Measurements from ENCODE around the gene HNRNPA1. TPM values are rescaled to one million over a fixed set of nuclear protein-coding genes. Genes with fewer than 3 reads are reported as not detected.

Gene HNRNPA1
- total and polyA plus RNA-seq, 9 of the 15 experiments (the other 6 are each of a cell fraction or from before 2014, with no cell fraction given), result 1,166 to 2,703 (median 1,815) TPM

DNA sequence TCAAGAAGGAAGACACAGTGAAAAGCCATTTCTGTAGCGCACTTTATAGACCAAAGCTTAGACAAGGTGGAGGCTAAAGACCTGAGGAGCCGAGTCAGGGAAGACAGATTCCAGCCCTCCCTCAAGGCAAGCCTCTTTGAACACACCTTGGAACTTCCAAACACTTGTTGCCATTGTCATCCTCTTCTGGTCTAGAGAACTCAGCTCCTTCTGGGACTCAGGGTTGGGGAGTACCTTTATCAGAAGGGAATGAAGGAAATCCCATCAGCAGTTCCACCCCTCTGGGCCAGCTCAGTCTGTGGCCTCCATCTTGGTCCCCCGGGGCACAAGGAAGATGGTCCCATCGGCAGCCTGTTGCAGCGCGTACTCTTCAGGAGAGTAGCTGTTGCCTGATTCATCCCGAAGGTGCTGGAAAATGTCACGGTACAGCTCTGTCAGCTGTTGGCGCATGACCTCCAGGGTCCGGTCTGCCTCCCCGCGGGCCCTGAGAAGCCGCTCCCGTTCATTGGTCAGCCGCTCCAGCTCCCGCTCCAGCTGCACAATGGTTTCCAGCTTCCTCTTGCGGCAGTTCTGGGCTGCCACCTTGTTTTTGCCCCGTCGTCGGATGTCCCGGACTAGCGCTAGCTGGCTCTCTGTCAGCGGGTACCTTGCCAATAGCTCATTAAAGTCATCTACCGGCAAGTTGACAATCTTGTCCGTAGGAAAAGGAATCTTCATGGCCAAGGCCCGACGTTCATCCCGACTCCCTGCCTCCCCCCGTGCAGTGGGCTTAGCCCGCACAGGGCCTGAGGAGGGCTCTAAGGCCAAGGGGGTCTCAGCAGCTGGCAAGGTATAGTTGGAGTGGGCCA is 11.8 kb downstream of the HNRNPA1 start (continued):
- no peak for TF ChIP-seq XRCC4 (IDR thresholded peaks at IDR 0.05; ENCODE audit: extremely low read depth, insufficient read depth, insufficient read length)
- TF ChIP-seq DACH1 (IDR thresholded peaks at IDR 0.05; ENCODE audit: partially characterized antibody), result peak; percentile 27
- TF ChIP-seq NRF1 (conservative IDR thresholded peaks at IDR 0.05 in 1 of 2, IDR thresholded peaks at IDR 0.05 in 1 of 2), result peak; percentile 71 to 76
- peak; percentile 93; the same call in 1 of the 2 replicates for TF ChIP-seq KAT7 (CRISPR knock-in tag; IDR thresholded peaks at IDR 0.05; ENCODE audit: borderline replicate concordance)
- 0 out of 2 replicates have a peak, but pooled peaks have one; percentile 13 for TF ChIP-seq STAG1 (CRISPR knock-in tag; IDR thresholded peaks at IDR 0.05; ENCODE audit: borderline replicate concordance)
- TF ChIP-seq TEAD4 (IDR thresholded peaks at IDR 0.05; ENCODE audit: low read length), result no peak
- no peak for TF ChIP-seq TEAD4 (CRISPR knock-in tag; IDR thresholded peaks at IDR 0.05; ENCODE audit: borderline replicate concordance)
- TF ChIP-seq KAT8 (IDR thresholded peaks at IDR 0.05; ENCODE audit: low read depth), result no peak
- TF ChIP-seq CXXC5 (CRISPR knock-in tag; IDR thresholded peaks at IDR 0.05), result peak; percentile 29
- no peak for TF ChIP-seq POLR2AphosphoS5 (IDR thresholded peaks at IDR 0.05; ENCODE audit: control insufficient read depth, insufficient read depth, low read depth, low read length)
- TF ChIP-seq NKRF (IDR thresholded peaks at IDR 0.05; ENCODE audit: borderline replicate concordance), result peak; percentile 37; the same call in 1 of the 2 replicates
- TF ChIP-seq POLR2A (conservative IDR thresholded peaks at IDR 0.05), result peak; percentile 46; the same call in 1 of the 2 replicates
- TF ChIP-seq POLR2B (IDR thresholded peaks at IDR 0.05; ENCODE audit: low read depth, partially characterized antibody), result peak; percentile 13
- TF ChIP-seq SETDB1 (IDR thresholded peaks at IDR 0.05; ENCODE audit: low read length), result no peak
- TF ChIP-seq ZBTB26 (CRISPR knock-in tag; IDR thresholded peaks at IDR 0.05), result no peak
- TF ChIP-seq COPS2 (conservative IDR thresholded peaks at IDR 0.05), result no peak
- peak in 2 of 3 experiments; percentile 30 to 57 for TF ChIP-seq YY1 (IDR thresholded peaks at IDR 0.05; ENCODE audit: borderline replicate concordance in 1 of 3, control insufficient read depth in 1 of 3, extremely low read depth in 1 of 3, insufficient read depth in 3 of 3, insufficient read length in 1 of 3, insufficient replicate concordance in 2 of 3, low read depth in 1 of 3, low read length in 2 of 3)
- TF ChIP-seq RBFOX2 (IDR thresholded peaks at IDR 0.05; ENCODE audit: low read depth, low read length), result peak; percentile 70
- no peak for TF ChIP-seq ARID1B (IDR thresholded peaks at IDR 0.05)
- TF ChIP-seq TCF3 (CRISPR knock-in tag; IDR thresholded peaks at IDR 0.05), result peak; percentile 17; the same call in 1 of the 2 replicates
- TF ChIP-seq HMGN3 (IDR thresholded peaks at IDR 0.05; ENCODE audit: borderline replicate concordance, extremely low read depth, insufficient read length, low read depth, low read length), result peak; percentile 46
- TF ChIP-seq FOXK1 (CRISPR knock-in tag; IDR thresholded peaks at IDR 0.05; ENCODE audit: borderline replicate concordance), result 0 out of 2 replicates have a peak, but pooled peaks have one; percentile 16
- TF ChIP-seq MEIS2 (IDR thresholded peaks at IDR 0.05; ENCODE audit: partially characterized antibody), result peak; percentile 14
- no peak for TF ChIP-seq ZNF121 (CRISPR knock-in tag; conservative IDR thresholded peaks at IDR 0.05)
- 0 out of 2 replicates have a peak, but pooled peaks have one; percentile 0 for TF ChIP-seq PML (IDR thresholded peaks at IDR 0.05; ENCODE audit: low read length)
- TF ChIP-seq ZNF699 (CRISPR knock-in tag; IDR thresholded peaks at IDR 0.05; ENCODE audit: insufficient replicate concordance), result no peak

Data from K562 (cell line).